K562 (cell line): Measurements from ENCODE around the gene ARMC7. TPM values are rescaled to one million over a fixed set of nuclear protein-coding genes. Genes with fewer than 3 reads are reported as not detected.

ENCODE experiments used
- CBFB ChIP-seq: sonication (generic); formaldehyde crosslinking; IDR thresholded peaks from 2 replicates; pipeline ENCODE4 v1.4.0; 2020; ENCODE audit warnings: mild to moderate bottlenecking, missing genetic modification reagents
- CEBPG ChIP-seq, 3 experiments: fragments of 200-800 bp in 1 of 3; sonication (Bioruptor generic) in 1 of 3; sonication (generic) in 1 of 3; formaldehyde crosslinking in 1 of 3; IDR thresholded peaks in 2 of 3; conservative IDR thresholded peaks in 1 of 3; 2 replicates each; pipeline versions ENCODE4 v1.6.1 to v1.8.0; 2016 to 2022; ENCODE audit warnings: missing compliant biosample characterization in 2 of 3, missing genetic modification characterization in 2 of 3, mild to moderate bottlenecking in 1 of 3, missing genetic modification reagents in 1 of 3
- MEIS2 ChIP-seq: fragments of 450-650 bp; IDR thresholded peaks from 2 replicates; pipeline ENCODE4 v1.6.1; 2014; ENCODE audit warnings: mild to moderate bottlenecking; ENCODE audit not compliant: partially characterized antibody
- MYBL2 ChIP-seq, 2 experiments: fragments of 450-650 bp in 1 of 2; sonication (generic) in 1 of 2; formaldehyde crosslinking in 1 of 2; IDR thresholded peaks; 2 replicates each; pipeline versions ENCODE4 v1.6.1 to v1.8.1; 2017 to 2022; ENCODE audit warnings: borderline replicate concordance in 1 of 2, inconsistent platforms in 1 of 2, low read depth in 1 of 2, mild to moderate bottlenecking in 1 of 2, missing genetic modification reagents in 1 of 2, moderate library complexity in 1 of 2
- POLR2H ChIP-seq: IDR thresholded peaks from 2 replicates; pipeline ENCODE4 v1.6.1; 2016; ENCODE audit warnings: missing genetic modification characterization, low read depth, mild to moderate bottlenecking, control low read depth, missing compliant biosample characterization, moderate library complexity
- RFX5 ChIP-seq: IDR thresholded peaks from 2 replicates; pipeline ENCODE4 v1.6.1; 2011; ENCODE audit warnings: low read depth, mild to moderate bottlenecking, improper control_type of control experiment, low read length
- ZBTB17 ChIP-seq: fragments of 450-650 bp; formaldehyde crosslinking; IDR thresholded peaks from 2 replicates; pipeline ENCODE4 v1.4.0; 2020; ENCODE audit warnings: mild to moderate bottlenecking
- ZNF696 ChIP-seq: fragments of 250-450 bp; sonication (Bioruptor Pico); conservative IDR thresholded peaks from 2 replicates; pipeline ENCODE4 v1.4.0; 2020; ENCODE audit warnings: mild to moderate bottlenecking, moderate library complexity
- polyA plus RNA-seq, 8 experiments: library from polyadenylated mRNA; depleted of rRNA in 4 of 8; stranded (reverse) in 5 of 8; unstranded in 3 of 8; fragments of >200 nt; fragmentation: Nextera tagmentation in 2 of 8; fragmentation: Illumina TruSeq in 1 of 8; extraction: Ambion mirVana in 2 of 8; extraction: Trizol in 1 of 8; gene quantifications; 2 replicates each; pipeline versions ENCODE4 v1.2.1 to v1.2.3, GENCODE V29; 2011 to 2014; ENCODE audit warnings: inconsistent platforms in 1 of 8, missing spikeins in 1 of 8
- total RNA-seq, 7 experiments: library from RNA; depleted of rRNA in 6 of 7; stranded (reverse); fragments of >200 nt in 6 of 7; fragmentation: Illumina TruSeq in 2 of 7; extraction: Trizol in 2 of 7; gene quantifications; 2 replicates each; pipeline versions ENCODE4 v1.2.1 to v1.2.3, GENCODE V29; 2011 to 2021; ENCODE audit warnings: low replicate concordance in 1 of 7
- TF ChIP-seq, protein P1 (sequence below): fragments of 250-450 bp; sonication (Bioruptor Pico); IDR thresholded peaks from 2 replicates; pipeline ENCODE4 v1.4.0; 2020; ENCODE audit warnings: mild to moderate bottlenecking, moderate library complexity
- TF ChIP-seq, protein P2 (sequence below): fragments of 450-650 bp; formaldehyde crosslinking; conservative IDR thresholded peaks from 2 replicates; pipeline ENCODE4 v1.4.0; 2022; ENCODE audit warnings: mild to moderate bottlenecking, missing genetic modification characterization
- TF ChIP-seq, protein P3 (sequence below): fragments of 450-650 bp; IDR thresholded peaks from 2 replicates; pipeline ENCODE4 v1.6.1; 2016
- TF ChIP-seq, protein P4 (sequence below): sonication (generic); formaldehyde crosslinking; IDR thresholded peaks from 2 replicates; pipeline ENCODE4 v1.5.0; 2020; ENCODE audit warnings: missing genetic modification reagents
- TF ChIP-seq, protein P5 (sequence below): fragments of 450-650 bp; IDR thresholded peaks from 2 replicates; pipeline ENCODE4 v1.6.1; 2018; ENCODE audit not compliant: partially characterized antibody

ARMC7 gene
- total and polyA plus RNA-seq, 9 of the 15 experiments (the other 6 are each of a cell fraction or from before 2014, with no cell fraction given), result 1.4 to 15.2 (median 5.9) TPM

DNA sequence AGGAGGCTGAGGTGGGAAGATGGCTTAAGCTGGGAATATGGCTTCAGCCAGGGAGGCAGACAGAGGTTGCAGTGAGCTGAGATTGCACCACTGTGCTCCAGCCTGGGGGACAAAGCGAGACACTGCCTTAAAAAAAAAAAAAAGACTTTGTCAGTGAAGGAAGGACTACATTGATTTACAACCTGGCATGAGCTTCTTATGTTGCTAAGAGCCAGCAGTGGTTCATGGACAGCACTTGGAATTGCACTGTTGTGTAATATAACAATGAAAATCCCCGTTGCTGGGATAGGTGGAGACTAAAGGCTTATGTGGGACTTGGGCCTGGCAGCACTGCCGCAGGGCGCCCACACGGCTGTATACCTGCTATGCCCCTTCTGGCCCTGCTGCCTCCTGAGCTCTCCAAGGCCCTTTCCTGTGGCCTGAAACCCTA lies 36.1 kb upstream of the ARMC7 start (continued):
- TF ChIP-seq, protein P1, sequence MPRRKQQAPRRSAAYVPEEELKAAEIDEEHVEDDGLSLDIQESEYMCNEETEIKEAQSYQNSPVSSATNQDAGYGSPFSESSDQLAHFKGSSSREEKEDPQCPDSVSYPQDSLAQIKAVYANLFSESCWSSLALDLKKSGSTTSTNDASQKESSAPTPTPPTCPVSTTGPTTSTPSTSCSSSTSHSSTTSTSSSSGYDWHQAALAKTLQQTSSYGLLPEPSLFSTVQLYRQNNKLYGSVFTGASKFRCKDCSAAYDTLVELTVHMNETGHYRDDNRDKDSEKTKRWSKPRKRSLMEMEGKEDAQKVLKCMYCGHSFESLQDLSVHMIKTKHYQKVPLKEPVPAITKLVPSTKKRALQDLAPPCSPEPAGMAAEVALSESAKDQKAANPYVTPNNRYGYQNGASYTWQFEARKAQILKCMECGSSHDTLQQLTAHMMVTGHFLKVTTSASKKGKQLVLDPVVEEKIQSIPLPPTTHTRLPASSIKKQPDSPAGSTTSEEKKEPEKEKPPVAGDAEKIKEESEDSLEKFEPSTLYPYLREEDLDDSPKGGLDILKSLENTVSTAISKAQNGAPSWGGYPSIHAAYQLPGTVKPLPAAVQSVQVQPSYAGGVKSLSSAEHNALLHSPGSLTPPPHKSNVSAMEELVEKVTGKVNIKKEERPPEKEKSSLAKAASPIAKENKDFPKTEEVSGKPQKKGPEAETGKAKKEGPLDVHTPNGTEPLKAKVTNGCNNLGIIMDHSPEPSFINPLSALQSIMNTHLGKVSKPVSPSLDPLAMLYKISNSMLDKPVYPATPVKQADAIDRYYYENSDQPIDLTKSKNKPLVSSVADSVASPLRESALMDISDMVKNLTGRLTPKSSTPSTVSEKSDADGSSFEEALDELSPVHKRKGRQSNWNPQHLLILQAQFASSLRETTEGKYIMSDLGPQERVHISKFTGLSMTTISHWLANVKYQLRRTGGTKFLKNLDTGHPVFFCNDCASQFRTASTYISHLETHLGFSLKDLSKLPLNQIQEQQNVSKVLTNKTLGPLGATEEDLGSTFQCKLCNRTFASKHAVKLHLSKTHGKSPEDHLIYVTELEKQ (CRISPR knock-in tag), result no peak
- TF ChIP-seq, protein P2, sequence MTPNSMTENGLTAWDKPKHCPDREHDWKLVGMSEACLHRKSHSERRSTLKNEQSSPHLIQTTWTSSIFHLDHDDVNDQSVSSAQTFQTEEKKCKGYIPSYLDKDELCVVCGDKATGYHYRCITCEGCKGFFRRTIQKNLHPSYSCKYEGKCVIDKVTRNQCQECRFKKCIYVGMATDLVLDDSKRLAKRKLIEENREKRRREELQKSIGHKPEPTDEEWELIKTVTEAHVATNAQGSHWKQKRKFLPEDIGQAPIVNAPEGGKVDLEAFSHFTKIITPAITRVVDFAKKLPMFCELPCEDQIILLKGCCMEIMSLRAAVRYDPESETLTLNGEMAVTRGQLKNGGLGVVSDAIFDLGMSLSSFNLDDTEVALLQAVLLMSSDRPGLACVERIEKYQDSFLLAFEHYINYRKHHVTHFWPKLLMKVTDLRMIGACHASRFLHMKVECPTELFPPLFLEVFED (CRISPR knock-in tag), result no peak
- TF ChIP-seq ZNF696 (CRISPR knock-in tag) (no peak), MYBL2 (IDR thresholded peaks at IDR 0.05; ENCODE audit: low read depth) (no peak), MYBL2 (CRISPR knock-in tag; IDR thresholded peaks at IDR 0.05; ENCODE audit: borderline replicate concordance) (no peak), ZBTB17 (CRISPR knock-in tag) (no peak), MEIS2 (peak; percentile 84), POLR2H (tag) (no peak), CEBPG (CRISPR knock-in tag; IDR thresholded peaks at IDR 0.05) (no peak), CEBPG (tag; conservative IDR thresholded peaks at IDR 0.05 in 1 of 2, IDR thresholded peaks at IDR 0.05 in 1 of 2) (peak in 1 of 2 experiments; percentile 25; a peak in 1 of 4 replicates), CBFB (CRISPR knock-in tag) (no peak), RFX5 (no peak)
- TF ChIP-seq, protein P3, sequence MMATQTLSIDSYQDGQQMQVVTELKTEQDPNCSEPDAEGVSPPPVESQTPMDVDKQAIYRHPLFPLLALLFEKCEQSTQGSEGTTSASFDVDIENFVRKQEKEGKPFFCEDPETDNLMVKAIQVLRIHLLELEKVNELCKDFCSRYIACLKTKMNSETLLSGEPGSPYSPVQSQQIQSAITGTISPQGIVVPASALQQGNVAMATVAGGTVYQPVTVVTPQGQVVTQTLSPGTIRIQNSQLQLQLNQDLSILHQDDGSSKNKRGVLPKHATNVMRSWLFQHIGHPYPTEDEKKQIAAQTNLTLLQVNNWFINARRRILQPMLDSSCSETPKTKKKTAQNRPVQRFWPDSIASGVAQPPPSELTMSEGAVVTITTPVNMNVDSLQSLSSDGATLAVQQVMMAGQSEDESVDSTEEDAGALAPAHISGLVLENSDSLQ, result peak; percentile 82
- TF ChIP-seq, protein P4, sequence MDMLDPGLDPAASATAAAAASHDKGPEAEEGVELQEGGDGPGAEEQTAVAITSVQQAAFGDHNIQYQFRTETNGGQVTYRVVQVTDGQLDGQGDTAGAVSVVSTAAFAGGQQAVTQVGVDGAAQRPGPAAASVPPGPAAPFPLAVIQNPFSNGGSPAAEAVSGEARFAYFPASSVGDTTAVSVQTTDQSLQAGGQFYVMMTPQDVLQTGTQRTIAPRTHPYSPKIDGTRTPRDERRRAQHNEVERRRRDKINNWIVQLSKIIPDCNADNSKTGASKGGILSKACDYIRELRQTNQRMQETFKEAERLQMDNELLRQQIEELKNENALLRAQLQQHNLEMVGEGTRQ (CRISPR knock-in tag), result no peak
- TF ChIP-seq, protein P5, sequence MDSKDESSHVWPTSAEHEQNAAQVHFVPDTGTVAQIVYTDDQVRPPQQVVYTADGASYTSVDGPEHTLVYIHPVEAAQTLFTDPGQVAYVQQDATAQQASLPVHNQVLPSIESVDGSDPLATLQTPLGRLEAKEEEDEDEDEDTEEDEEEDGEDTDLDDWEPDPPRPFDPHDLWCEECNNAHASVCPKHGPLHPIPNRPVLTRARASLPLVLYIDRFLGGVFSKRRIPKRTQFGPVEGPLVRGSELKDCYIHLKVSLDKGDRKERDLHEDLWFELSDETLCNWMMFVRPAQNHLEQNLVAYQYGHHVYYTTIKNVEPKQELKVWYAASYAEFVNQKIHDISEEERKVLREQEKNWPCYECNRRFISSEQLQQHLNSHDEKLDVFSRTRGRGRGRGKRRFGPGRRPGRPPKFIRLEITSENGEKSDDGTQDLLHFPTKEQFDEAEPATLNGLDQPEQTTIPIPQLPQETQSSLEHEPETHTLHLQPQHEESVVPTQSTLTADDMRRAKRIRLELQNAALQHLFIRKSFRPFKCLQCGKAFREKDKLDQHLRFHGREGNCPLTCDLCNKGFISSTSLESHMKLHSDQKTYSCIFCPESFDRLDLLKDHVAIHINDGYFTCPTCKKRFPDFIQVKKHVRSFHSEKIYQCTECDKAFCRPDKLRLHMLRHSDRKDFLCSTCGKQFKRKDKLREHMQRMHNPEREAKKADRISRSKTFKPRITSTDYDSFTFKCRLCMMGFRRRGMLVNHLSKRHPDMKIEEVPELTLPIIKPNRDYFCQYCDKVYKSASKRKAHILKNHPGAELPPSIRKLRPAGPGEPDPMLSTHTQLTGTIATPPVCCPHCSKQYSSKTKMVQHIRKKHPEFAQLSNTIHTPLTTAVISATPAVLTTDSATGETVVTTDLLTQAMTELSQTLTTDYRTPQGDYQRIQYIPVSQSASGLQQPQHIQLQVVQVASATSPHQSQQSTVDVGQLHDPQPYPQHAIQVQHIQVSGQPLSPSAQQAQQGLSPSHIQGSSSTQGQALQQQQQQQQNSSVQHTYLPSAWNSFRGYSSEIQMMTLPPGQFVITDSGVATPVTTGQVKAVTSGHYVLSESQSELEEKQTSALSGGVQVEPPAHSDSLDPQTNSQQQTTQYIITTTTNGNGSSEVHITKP, result peak; percentile 74
